Pancreas (tissue), 10 donors: Measurements from ENCODE around the gene THSD7A. TPM values are rescaled to one million over a fixed set of nuclear protein-coding genes. Genes with fewer than 3 reads are reported as not detected.

ENCODE experiments used
- ATAC-seq, 4 donors: fragments of 200-7000 bp; cut with Tn5 transposase; one replicate each; pipeline versions ENCODE4 v1.8.0 to v1.9.1; 2020; ENCODE audit warnings: mild to moderate bottlenecking in 4 of 4, moderate library complexity in 4 of 4
- DNase-seq, 6 donors: peaks; one replicate each; pipeline ENCODE4 v3.0.0-alpha.2; 2020
- FAIRE-seq: peaks from 2 replicates; lab custom pipeline; 2012; peaks lifted over from hg19 to GRCh38; lab: Jason Lieb, UNC
- H3K27ac ChIP-seq, 4 donors: fragments of 200-600 bp; sonication (generic); 1 replicate in 3 of 4; 2 replicates in 1 of 4; pipeline versions ENCODE4 v1.5.0 to v1.8.0; 2020
- H3K27me3 ChIP-seq, 4 donors: fragments of 200-600 bp; one replicate each; pipeline ENCODE4 v1.8.0; 2021
- H3K36me3 ChIP-seq, 3 donors: fragments of 200-600 bp; sonication (generic) in 1 of 3; one replicate each; pipeline versions ENCODE4 v1.5.0 to v1.8.0; 2020 to 2021
- H3K4me1 ChIP-seq, 3 donors: fragments of 200-600 bp; one replicate each; pipeline ENCODE4 v1.8.0; 2021
- H3K4me3 ChIP-seq, 4 donors: fragments of 200-600 bp; sonication (generic) in 2 of 4; one replicate each; pipeline versions ENCODE4 v1.5.0 to v1.8.0; 2020 to 2021
- H3K9me3 ChIP-seq, 4 donors: fragments of 200-600 bp; one replicate each; pipeline ENCODE4 v1.8.0; 2021
- WGBS, 2 donors: extraction: QIAGEN DNeasy Blood & Tissue Kit; methylation state at CpG; one replicate each; pipeline ENCODE4 v1.1.7; 2013; 5-methylcytosine and 5-hydroxymethylcytosine counted together
- intact Hi-C, 3 donors: fragments of 100-400 bp; cut with DNase I; formaldehyde crosslinking; loops; one replicate each; pipeline versions ENCODE4 v1.11.1 to v1.14.2; 2022
- polyA plus RNA-seq, 2 donors: library from polyadenylated mRNA; stranded (reverse); fragments of 200-250 nt; gene quantifications; one replicate each; pipeline ENCODE4 v1.2.3, GENCODE V29; 2013
- total RNA-seq, 6 donors: library from RNA; stranded (reverse); fragmentation: NEBNext Ultra II Directional in 4 of 6; extraction: Animal tissue kit (Norgen Biotek cat#: 25700) in 4 of 6; gene quantifications; one replicate each; pipeline versions ENCODE4 v1.2.1 to v1.2.4, GENCODE V29; 2021 to 2023
- TF ChIP-seq, protein P1 (sequence below), 4 donors: fragments of 200-600 bp; sonication (generic) in 3 of 4; IDR thresholded peaks; one replicate each; pipeline versions ENCODE4 v1.5.0 to v1.8.0; 2021; ENCODE audit warnings: antibody characterized with exemption in 4 of 4
- donor health status: healthy with polysubstance abuse.
- donor health status: DM: no; HTN: no; CAD: no; lungs with moderate emphysema.
- donor health status: DM: no; HTN: no; CAD: no.
- donor health status: control.
- donor health status: control.
- donor health status: Bipolar disorder and iron deficiency.
- donor health status: DM: yes; HTN: yes; CAD: no.
- donor health status: DM: no; HTN: no; CAD: no.
- donor health status: DM: no; HTN: no; CAD: no.
- donor health status: DM: yes; HTN: yes; CAD: no.

Gene THSD7A
- total and polyA plus RNA-seq, 8 donors, result 0.30 to 3.7 (median 0.90) TPM

DNA sequence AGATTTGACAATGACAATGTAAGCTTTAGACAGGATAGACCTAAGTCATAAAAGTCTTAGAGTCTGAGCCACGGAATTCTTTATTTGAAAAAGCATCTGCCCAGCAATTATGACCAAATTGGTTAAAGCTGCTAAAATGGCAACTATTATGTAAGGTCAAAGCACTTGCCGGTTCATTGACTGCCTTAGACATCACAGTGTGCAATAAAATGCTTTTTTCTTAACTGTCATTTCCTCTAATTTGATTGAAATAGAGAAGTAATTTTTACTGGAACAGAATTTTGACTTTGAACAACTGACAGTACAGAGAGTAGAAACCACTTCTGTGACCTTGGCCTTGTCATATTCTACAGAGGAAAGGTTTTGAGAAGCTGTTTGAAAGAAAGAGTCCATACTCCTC, 142.9 kb downstream of the THSD7A start:
- Histone ChIP-seq H3K9me3 (no peaks in the 10 kb centered on the region), H3K27me3 (no peaks in the 10 kb centered on the region), H3K4me3 (no peak overlapping the region), H3K27ac (no peak overlapping the region), H3K36me3 (no peaks in the 10 kb centered on the region), H3K4me1 (no peaks in the 10 kb centered on the region)
- ATAC-seq (no peak), DNase-seq (no peak), FAIRE-seq (no peak)
- 67 to 76% methylated on average over 2 of the region's 2 CpGs for WGBS, 2 donors
- intact Hi-C loops, result no loop called here
- TF ChIP-seq, protein P1, sequence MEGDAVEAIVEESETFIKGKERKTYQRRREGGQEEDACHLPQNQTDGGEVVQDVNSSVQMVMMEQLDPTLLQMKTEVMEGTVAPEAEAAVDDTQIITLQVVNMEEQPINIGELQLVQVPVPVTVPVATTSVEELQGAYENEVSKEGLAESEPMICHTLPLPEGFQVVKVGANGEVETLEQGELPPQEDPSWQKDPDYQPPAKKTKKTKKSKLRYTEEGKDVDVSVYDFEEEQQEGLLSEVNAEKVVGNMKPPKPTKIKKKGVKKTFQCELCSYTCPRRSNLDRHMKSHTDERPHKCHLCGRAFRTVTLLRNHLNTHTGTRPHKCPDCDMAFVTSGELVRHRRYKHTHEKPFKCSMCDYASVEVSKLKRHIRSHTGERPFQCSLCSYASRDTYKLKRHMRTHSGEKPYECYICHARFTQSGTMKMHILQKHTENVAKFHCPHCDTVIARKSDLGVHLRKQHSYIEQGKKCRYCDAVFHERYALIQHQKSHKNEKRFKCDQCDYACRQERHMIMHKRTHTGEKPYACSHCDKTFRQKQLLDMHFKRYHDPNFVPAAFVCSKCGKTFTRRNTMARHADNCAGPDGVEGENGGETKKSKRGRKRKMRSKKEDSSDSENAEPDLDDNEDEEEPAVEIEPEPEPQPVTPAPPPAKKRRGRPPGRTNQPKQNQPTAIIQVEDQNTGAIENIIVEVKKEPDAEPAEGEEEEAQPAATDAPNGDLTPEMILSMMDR (IDR thresholded peaks at IDR 0.05), result no peak

DNA sequence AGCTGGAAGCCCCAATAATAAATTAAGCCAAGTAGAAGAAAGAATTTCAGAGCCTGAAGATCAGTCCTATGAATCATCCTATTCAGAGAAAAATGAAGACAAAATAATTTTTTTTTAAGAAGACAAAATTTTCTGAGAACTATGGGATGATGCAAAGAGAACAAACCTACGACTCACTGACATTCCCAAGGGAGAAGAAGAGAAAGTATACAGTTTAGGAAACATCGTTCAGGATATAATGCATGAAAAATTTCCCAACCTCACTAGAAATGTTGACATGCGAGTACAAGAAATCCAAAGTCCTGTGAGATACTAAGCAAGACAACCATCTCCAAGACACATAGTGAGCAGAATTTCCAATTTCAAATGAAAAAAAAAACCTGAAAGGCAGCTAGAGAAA, 150.5 kb downstream of the THSD7A start:
- Histone ChIP-seq H3K36me3 (no peaks in the 10 kb centered on the region), H3K4me1 (no peaks in the 10 kb centered on the region), H3K27me3 (no peaks in the 10 kb centered on the region), H3K27ac (no peak overlapping the region), H3K9me3 (no peaks in the 10 kb centered on the region), H3K4me3 (no peak overlapping the region)
- ATAC-seq (no peak), FAIRE-seq (no peak), DNase-seq (no peak)
- TF ChIP-seq, protein P1 (IDR thresholded peaks at IDR 0.05), result no peak
- WGBS, 2 donors, result 77 to 81% methylated on average over 3 of the region's 3 CpGs
- intact Hi-C loops, result no loop called here

DNA sequence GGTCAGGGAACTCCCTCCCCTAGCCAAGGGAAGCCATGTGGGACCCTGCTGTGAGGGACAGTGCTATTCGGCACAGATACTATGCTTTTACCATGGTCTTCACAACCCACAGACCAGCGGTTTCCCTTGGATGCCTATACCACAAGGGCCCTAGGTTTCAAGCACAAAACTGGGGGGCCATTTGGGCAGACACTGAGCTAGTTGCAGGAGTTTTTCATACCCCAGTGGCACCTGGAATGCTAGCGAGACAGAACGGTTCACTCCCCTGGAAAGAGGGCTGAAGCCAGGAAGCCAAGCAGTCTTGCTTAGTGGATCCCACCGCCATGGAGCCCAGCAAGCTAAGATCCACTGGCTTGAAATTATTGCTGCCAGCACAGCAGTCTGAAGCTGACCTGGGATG, 156.8 kb downstream of the THSD7A start:
- 83 to 92% methylated on average over 5 of the region's 5 CpGs for WGBS, 2 donors
- intact Hi-C loops, result no loop called here
- TF ChIP-seq, protein P1 (IDR thresholded peaks at IDR 0.05), result no peak
- Histone ChIP-seq H3K27ac (no peak overlapping the region), H3K9me3 (no peaks in the 10 kb centered on the region), H3K4me3 (no peak overlapping the region), H3K4me1 (no peaks in the 10 kb centered on the region), H3K27me3 (no peaks in the 10 kb centered on the region), H3K36me3 (no peaks in the 10 kb centered on the region)
- no peak for FAIRE-seq
- ATAC-seq, result no peak
- no peak for DNase-seq

DNA sequence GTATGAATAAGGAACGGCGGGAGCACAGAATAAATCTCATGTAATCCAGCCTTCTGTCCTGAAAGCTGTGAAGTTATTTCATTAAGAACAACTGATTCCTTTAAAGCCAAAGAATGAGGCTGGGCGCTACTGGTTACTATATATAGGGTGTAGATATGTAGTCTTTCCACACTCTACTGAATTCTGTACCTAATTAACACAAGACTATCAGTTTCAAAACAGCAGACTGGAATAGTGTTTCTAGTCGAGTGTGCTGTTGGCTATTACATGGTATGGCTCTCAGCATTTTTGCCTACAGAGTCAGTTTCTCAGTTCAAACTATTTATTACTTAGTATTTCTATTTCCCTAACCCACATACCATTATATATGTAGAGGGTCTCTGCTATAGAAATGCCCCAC, 163.3 kb downstream of the THSD7A start:
- Histone ChIP-seq H3K36me3 (no peaks in the 10 kb centered on the region), H3K27ac (no peak overlapping the region), H3K27me3 (no peaks in the 10 kb centered on the region), H3K4me1 (no peaks in the 10 kb centered on the region), H3K9me3 (no peaks in the 10 kb centered on the region), H3K4me3 (no peak overlapping the region)
- FAIRE-seq (no peak), DNase-seq (no peak), ATAC-seq (no peak)
- TF ChIP-seq, protein P1 (IDR thresholded peaks at IDR 0.05), result no peak
- intact Hi-C loops, result no loop called here
- WGBS, 2 donors, result 69 to 74% methylated on average over 4 of the region's 4 CpGs

DNA sequence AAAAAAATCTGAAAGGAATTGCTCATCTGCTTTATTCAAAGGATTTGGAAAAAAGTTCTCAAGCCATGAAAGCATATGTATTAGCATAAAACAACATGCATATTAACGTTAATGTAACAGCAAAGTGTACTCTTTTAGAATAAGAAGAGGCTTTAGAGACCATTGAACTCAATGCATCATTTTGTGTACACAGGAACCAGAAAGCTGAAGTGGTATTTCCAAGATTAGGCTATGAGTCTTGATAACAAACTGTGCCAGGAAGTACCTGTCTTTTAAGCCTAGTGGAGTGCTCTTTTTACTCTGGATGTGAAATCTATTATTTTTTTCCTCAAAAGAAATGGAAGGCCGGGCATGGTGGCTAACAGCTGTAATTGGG, 164.2 kb downstream of the THSD7A start:
- intact Hi-C loops, result no loop called here
- no peak for ATAC-seq

More for the DNA sequence above, 164.2 kb downstream of the THSD7A start:
- Histone ChIP-seq H3K9me3 (no peaks in the 10 kb centered on the region), H3K4me3 (no peak overlapping the region), H3K36me3 (no peaks in the 10 kb centered on the region), H3K27ac (no peak overlapping the region), H3K27me3 (no peaks in the 10 kb centered on the region), H3K4me1 (no peaks in the 10 kb centered on the region)
- TF ChIP-seq, protein P1 (IDR thresholded peaks at IDR 0.05), result no peak
- no peak for DNase-seq
- no peak for FAIRE-seq
- 61 to 66% methylated on average over 2 of the region's 2 CpGs for WGBS, 2 donors
